ENCODE data around the gene HOXB9. TPM values are rescaled to one million over a fixed set of nuclear protein-coding genes. Genes with fewer than 3 reads are reported as not detected.

Gene HOXB9
- total RNA-seq, 1 donor from 2014 or later = not detected

- H3K27ac ChIP-seq = no peak overlapping the region
These were observed 10.2 kb upstream of the HOXB9 start for GRCh38 chr17:48636177-48637018.

GRCh38 chr17:48634493-48635208 is 8.5 kb upstream of the HOXB9 start:
- Histone ChIP-seq H3K27ac (no peak overlapping the region), H3K36me3 (no peaks in the 10 kb centered on the region), H3K4me3 (no peak overlapping the region), H3K9me3 (no peaks in the 10 kb centered on the region), H3K27me3 (peaks cover 17% of the 10 kb centered on the region), H3K4me1 (no peaks in the 10 kb centered on the region)
- TF ChIP-seq CTCF (IDR thresholded peaks at IDR 0.05) = no peak
- intact Hi-C loops (cut with DNase I) = no loop called here
- DNase-seq (ENCODE audit: low spot score in 2 of 2) = no peak

More at GRCh38 chr17:48636177-48637018, 10.2 kb upstream of the HOXB9 start:
- peaks cover 17% of the 10 kb centered on the region for H3K27me3 ChIP-seq
- H3K4me3 ChIP-seq = no peak overlapping the region
- no peaks in the 10 kb centered on the region for H3K9me3 ChIP-seq
- H3K4me1 ChIP-seq = no peaks in the 10 kb centered on the region
- no peaks in the 10 kb centered on the region for H3K36me3 ChIP-seq
- DNase-seq (ENCODE audit: low spot score in 2 of 2) = peak in 1 of 2 donors; percentile 82
- TF ChIP-seq CTCF (IDR thresholded peaks at IDR 0.05) = peak in 2 of 3 experiments; percentile 36 to 53
- intact Hi-C loops (cut with DNase I) = no loop called here

- Histone ChIP-seq H3K4me3 (no peak overlapping the region), H3K27ac (no peak overlapping the region), H3K9me3 (no peaks in the 10 kb centered on the region), H3K36me3 (no peaks in the 10 kb centered on the region), H3K27me3 (peaks cover 17% of the 10 kb centered on the region), H3K4me1 (no peaks in the 10 kb centered on the region)
- TF ChIP-seq CTCF (IDR thresholded peaks at IDR 0.05) = no peak
- intact Hi-C loops (cut with DNase I) = no loop called here
- no peak for DNase-seq (ENCODE audit: low spot score in 2 of 2)
These were observed 7.1 kb upstream of the HOXB9 start for GRCh38 chr17:48633266-48633677.

GRCh38 chr17:48632579-48633265 is 6.6 kb upstream of the HOXB9 start:
- peaks cover 20% of the 10 kb centered on the region for H3K27me3 ChIP-seq

More at GRCh38 chr17:48632579-48633265, 6.6 kb upstream of the HOXB9 start:
- Histone ChIP-seq H3K36me3 (no peaks in the 10 kb centered on the region), H3K9me3 (no peaks in the 10 kb centered on the region), H3K27ac (no peak overlapping the region), H3K4me3 (no peak overlapping the region), H3K4me1 (no peaks in the 10 kb centered on the region)
- intact Hi-C loops (cut with DNase I) = no loop called here
- DNase-seq (ENCODE audit: low spot score in 2 of 2) = no peak
- TF ChIP-seq CTCF (IDR thresholded peaks at IDR 0.05) = no peak

All from ascending aorta (tissue), 2 donors.